GM12891 (cell line): ENCODE results near the gene CACNA2D1.

Experiments used
- PAX5 ChIP-seq: IDR thresholded peaks from 2 replicates; pipeline ENCODE4 v1.6.1; 2011; ENCODE audit warnings: low read length, moderate library complexity, mild to moderate bottlenecking; ENCODE audit not compliant: insufficient read depth, severe bottlenecking
- POLR2AphosphoS5 ChIP-seq: IDR thresholded peaks from 2 replicates; pipeline ENCODE4 v1.6.1; 2011; ENCODE audit warnings: low read depth, low read length, control low read depth
- TAF1 ChIP-seq: IDR thresholded peaks from 2 replicates; pipeline ENCODE4 v1.6.1; 2011; ENCODE audit warnings: low read depth, low read length, control low read depth

GRCh38 chr7:82317760-82318159 is 125.8 kb downstream of the CACNA2D1 start:
- TF ChIP-seq POLR2AphosphoS5 (no peak), PAX5 (no peak), TAF1 (no peak)
